HG03139 (cell line): ENCODE results near the gene OR2M2.

Experiments
- ATAC-seq: cut with Tn5 transposase; IDR thresholded peaks from one replicate; pipeline ENCODE4 v1.9.1; 2021; ENCODE audit not compliant: unreplicated experiment

Gene OR2M2, protein sequence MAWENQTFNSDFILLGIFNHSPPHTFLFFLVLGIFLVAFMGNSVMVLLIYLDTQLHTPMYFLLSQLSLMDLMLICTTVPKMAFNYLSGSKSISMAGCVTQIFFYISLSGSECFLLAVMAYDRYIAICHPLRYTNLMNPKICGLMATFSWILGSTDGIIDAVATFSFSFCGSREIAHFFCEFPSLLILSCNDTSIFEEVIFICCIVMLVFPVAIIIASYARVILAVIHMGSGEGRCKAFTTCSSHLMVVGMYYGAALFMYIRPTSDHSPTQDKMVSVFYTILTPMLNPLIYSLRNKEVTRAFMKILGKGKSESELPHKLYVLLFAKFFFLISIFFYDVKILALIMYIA

DNA sequence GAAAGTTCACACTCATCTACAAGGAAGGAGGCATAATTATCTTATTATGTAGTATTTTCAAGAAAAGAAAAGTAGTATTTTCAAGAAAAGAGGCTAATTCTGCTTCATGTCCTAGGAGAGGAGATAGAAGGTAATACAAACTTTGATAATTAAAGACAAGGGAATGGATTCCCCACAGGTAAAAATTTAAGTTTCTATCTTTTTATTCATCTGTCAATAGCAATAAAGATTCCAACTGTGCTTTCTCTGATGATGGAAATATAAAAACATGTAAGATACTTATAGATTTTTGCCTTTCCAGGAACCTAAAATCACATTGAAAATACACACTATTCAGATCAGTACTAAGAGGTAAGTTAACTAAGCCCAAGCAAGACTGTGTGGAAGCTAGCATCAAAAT is at the start of gene OR2M2:
OR2M2 (plus strand) TSS at position 301 of the 400 bp plus-strand sequence. CDS start 5,165 bp downstream, outside the sequence.
- no peak for ATAC-seq

DNA sequence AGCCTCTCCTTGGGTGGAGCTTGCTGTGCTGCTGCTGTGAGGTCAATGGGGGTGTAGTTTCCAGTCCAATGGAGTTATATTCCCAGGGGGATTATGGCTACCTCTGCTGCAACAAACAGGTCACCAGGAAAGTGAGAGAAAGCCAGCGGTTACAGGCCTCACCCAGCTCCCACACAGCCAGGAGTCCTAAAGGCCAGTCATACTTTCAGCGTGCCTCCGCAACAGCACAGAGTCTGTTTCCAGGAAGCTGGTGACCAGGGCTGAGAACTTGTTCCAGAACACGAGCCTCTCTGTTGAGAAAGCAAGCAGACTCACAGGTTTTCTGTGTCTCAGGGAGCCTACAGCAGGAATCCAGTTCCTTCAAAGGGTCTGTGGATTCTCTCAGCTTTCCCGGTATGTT is 47.0 kb upstream of the OR2M2 start:
- ATAC-seq: no peak

DNA sequence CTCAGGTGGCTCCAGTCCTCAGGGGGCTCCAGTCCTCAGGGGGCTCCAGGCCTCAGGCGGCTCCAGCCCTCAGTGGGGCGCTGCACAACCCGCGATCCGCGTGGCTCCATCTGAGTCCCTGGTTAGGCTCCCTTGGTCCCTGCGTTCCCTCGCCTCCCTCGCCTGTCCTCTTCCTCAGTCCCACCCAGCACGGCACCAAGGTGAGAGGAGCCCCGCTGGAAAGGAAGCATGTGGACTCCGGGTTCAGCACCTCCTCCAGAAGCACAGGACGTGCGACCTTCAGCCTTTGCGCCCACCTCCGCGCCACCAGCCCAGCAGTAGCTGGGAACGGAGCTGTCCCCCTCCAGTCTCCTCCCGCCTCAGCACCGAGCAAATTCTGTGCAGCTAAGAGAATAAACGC is 37.8 kb upstream of the OR2M2 start:
- ATAC-seq: no peak

DNA sequence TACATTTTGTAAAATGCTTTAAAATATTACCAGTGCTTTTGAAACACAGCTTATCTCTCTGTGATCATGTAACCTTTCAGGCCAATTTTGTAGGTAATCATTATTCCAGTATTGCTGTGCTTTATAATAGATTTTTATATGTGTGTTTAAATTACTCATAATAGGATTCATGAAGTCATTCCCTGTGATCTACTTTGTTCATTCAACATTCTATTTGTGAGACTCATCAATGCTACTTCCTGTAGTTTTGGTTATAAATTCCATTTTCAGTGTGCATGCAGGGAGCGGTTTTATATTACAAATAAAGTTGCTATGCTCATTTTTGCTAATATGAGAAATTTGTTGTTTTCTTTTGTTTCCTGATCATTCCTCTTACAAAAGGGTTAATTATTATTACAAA is 33.8 kb upstream of the OR2M2 start:
- no peak for ATAC-seq

DNA sequence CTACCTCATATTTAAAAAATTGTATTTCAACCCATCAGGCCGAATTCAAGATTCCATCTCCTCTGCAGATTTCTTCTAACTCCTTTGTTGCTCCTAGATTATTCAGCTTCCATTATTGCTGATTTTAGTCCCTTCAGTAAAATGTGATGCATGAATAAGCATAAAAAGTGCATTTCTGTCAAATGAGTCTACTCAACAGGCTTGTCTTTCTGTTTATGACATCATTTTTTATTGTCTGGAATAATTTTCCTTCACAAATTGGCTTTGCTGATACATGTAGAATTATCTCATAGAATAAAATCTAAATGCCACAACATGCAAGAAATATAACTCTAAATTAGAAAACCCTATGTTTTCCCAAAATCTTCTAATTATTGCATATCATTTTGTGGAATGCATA is 31.3 kb upstream of the OR2M2 start:
- no peak for ATAC-seq

DNA sequence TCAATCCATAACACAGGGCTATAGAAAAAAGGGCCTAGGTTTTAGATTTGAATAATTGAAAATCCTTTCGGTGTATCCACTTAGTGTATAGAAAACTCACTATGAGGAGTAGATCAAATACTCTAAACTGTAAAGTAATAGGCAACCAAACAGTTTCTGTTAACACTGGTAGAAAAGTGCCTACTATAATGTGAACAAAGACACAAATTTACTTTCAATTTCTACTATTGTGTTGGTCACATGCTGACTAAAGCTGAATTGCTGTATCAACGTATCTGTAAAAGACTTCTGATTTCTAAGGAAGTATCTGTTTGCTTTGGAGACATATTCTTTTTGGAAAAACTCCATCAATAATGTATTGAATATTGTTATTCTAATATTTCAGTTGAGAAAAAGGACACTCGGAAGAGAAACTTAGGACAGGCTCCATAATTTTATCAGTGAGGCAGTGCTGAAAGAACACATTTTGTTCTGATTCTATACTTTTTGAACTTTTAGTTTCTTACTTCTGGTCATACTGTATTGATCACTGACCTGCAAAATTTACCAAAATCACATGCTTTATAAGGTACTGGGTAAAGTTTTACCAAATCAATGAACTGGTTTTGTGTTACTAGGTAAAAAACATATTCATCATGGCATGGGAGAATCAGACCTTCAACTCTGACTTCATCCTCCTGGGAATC is 30.0 kb upstream of the OR2M2 start, which contains the start of gene OR2M5:
OR2M5 (plus strand) TSS at position 636 of the 686 bp plus-strand sequence; CDS start at position 636, 0 bp downstream.
- no peak for ATAC-seq

DNA sequence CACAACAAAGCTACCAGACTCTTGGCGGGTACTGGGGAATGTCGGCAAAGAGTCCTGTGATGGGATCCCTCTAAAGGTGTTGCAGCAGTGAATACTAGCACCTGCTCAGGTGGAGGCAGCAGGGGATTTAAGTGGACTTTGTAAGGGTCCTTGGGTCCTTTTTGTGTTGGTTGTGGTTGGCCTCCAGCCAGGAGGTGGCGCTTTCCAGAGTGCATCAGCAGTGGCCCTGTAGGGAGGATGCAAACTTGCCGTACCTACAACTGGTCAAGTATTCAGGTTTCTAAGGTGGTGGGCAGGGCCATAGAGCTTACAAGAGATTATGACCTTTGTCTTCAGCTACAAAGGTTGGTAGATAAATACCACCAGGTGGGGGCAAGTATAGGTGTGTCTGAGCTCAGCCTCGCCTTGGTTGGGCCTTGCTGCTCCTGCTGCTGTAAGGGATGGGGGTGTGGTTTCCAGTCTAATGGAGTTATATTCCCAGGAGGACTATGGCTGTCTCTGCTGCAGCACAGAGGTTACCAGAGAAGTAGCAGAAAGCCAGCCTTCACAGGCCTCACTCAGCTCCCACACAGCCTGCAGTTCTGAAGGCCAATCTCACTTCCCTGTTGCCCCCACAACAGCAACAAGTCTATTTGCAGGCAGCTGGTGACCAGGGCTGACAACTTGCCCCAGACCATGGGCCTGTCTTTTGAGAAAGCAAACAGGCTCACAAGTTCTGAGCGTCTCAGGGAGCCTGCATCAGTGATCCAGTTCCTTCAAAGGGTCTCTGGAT is 22.4 kb upstream of the OR2M2 start:
- no peak for ATAC-seq

DNA sequence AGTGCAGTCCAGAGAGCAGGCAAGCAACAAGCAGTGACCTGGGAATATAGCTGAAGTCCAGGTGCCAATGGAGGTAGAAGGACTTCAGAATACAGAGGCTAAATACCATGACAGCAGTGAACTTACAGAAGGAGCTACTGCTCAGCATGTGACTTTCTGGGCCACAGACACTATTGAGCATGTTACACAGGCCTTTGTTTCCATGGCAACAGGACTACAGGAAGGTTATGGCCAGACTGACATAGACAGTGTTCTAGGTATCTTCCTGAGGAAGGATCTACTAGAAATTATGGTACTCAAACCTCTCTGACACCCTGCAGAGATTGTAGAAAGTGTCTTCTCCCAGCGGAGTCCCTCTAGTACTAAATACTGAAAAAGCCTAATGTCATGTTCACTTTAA is 18.7 kb upstream of the OR2M2 start:
- no peak for ATAC-seq

DNA sequence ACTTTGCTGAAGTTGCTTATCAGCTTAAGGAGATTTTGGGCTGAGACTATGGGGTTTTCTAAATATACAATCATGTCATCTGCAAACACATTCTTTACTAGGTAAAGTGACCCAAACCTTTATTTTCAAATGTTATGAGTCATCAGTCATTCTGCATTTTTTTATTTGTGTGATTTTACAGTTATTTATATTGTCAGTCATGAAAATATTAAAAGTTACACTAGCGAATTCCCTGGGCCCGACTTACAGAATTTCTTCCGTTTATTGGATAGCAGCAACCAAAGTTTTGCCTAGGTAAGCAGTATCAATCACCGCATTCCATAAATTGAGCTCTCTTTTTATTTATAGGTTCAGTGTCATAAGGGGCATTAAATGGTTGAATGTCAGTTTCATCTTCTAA is 15.9 kb upstream of the OR2M2 start:
- ATAC-seq: no peak

DNA sequence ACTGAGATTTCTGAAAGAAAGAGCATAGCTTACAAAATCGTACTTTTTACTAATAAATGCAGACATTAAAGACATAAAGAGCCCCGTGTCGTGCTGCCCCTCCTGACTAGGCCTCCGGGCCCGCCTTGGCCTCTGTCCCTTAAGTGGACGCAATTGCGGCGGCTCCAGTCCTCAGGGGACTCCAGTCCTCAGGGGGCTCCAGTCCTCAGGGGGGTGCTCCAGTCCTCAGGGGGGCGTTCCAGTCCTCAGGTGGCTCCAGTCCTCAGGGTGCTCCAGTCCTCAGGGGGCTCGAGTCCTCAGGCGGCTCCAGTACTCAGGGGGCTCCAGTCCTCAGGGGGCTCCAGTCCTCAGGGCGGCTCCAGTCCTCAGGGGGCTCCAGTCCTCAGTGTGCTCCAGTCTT is 10.6 kb upstream of the OR2M2 start:
- no peak for ATAC-seq

DNA sequence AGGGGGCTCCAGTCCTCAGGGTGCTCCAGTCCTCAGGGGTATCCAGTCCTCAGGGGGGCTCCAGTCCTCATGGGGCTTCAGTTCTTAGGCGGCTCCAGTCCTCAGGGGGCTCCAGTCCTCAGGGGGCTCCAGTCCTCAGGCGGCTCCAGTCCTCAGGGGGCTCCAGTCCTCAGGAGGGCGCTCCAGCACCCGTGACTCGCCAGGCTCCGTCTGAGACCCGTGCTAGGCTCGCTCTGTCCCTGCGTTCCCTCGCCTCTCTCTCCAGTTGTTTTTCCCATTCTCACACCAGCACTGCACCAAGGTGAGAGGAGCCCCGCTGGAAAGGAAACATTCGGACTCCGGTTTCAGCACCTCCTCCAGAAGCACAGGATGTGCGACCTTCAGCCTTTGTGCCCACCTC is 9.4 kb upstream of the OR2M2 start:
- no peak for ATAC-seq

DNA sequence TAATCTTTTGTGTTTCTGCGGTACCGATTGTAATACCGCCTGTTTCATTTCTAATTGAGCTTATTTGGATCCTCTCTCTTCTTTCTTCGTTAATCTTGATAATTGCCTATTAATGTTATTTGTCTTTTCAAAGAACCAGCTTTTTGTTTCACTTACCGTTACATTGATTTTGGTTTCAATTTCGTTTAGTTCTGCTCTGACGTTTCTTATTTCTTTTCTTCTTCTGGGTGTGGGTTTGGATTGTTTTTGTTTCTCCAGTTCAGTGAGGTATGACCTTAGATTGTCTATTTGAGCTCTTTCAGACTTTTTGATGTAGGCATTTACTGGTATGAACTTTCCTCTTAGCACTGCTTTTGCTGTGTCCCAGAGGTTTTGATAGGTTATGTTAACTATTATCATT is 9.4 kb downstream of the OR2M2 start:
- no peak for ATAC-seq

DNA sequence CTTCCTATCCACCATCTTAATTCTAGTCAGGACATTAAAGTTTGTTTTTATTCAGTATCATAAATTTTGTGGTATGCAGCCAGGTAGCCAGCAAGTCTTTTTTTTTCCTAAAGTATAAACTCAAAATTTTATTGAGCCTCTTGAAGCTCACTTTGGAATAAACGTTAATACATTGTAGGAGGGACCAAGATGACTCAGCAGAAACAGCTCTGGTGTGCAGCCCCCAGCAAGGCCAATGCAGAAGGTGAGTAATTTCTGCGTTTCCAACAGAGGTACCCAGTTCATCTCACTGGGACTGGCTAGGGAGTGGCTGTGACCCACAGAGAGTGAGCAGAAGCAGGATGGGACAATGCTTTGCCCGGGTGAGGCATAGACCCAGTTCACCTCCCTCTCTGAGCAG is 12.7 kb downstream of the OR2M2 start:
- no peak for ATAC-seq

DNA sequence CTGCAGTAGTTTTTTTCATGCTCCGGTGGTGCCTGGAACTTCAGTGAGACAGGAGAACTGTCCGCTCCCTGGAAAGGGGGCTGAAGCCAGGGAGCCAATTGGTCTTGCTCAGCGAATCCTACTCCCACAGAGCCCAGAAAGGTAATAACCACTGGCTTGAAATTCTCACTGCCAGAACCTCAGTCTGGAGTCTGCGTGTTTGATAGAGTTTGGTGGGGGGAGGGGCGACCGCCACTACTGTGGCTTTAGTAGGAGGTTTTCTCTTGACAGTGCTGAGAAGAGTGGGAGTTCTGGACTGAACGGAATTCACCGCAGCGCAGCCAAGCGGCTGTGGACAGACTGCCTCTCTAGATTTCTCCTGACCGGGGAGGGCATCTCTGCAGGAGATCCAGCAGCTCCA is 14.4 kb downstream of the OR2M2 start:
- no peak for ATAC-seq

DNA sequence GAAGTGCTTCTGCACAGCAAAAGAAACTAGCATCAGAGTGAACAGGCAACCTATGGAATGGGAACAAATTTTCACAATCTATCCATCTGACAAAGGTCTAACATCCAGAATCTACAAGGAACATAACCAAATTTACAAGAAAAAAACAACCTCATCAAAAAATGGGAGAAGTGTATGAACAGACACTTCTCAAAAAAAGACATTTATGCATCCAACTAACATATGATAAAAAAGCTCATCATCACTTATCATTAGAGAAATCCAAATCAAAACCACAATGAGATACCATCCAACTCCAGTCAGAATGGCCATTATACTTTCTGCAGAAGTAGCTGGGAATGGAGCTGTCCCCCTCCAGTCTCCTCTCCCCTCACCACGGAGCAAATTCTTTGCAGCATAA is 19.5 kb downstream of the OR2M2 start:
- ATAC-seq: no peak

DNA sequence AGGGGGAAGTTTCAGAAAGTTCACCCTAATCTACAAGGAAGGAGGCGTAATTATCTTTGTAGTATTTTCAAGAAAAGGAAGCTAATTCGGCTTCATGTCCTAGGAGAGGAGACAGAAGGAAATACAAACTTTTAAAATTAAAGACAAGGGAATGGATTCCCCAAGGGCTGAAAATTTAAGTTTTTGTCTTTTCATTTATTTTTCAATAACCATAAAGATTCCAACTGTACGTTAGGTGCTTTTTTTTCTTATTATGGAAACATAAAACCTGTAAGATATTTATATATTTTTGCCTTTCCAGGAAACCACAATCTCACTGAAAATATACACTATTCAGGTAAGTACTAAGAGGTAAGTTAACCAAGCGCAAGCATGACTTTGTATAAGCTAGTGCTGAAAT is 22.3 kb downstream of the OR2M2 start, which contains the start of gene OR2M3:
OR2M3 (plus strand) TSS at position 301 of the 400 bp plus-strand sequence. CDS start 5,803 bp downstream, outside the sequence.
- ATAC-seq: no peak

DNA sequence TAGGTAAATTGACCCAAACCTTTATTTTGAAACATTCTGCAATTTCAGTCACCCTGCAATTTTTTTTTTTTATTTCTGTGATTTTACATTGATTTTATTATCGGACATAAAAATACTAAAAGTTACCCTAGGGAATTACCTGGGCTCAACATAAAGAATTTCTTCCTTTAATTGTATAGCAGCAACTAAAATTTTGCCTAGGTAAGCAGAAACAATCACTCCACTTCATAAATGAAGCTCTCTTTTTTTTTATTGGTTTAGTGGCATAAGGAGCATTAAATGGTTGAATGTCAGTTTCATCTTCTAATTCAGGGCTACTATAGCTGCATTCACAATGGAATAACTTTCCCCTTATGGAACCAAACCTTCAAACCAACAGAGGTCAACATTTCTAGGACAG is 41.3 kb downstream of the OR2M2 start:
- no peak for ATAC-seq

DNA sequence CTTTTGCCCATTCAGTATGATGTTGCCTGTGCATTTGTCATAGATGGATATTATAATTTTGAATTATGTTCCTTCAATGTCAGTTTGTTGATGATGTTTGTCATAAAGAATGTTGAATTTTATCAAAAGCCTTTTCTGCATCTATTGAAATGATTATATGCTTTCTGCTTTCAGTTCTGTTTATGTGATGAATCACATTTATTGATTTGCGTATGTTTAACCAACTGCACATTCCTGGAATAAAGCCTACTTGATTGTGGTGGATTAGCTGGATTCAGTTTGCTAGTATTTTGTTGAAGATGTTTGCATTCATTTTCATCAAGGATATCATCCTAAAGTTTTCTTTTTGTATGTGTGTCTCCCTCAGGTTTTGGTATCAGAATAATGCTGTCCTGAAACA is 50.9 kb downstream of the OR2M2 start:
- no peak for ATAC-seq

DNA sequence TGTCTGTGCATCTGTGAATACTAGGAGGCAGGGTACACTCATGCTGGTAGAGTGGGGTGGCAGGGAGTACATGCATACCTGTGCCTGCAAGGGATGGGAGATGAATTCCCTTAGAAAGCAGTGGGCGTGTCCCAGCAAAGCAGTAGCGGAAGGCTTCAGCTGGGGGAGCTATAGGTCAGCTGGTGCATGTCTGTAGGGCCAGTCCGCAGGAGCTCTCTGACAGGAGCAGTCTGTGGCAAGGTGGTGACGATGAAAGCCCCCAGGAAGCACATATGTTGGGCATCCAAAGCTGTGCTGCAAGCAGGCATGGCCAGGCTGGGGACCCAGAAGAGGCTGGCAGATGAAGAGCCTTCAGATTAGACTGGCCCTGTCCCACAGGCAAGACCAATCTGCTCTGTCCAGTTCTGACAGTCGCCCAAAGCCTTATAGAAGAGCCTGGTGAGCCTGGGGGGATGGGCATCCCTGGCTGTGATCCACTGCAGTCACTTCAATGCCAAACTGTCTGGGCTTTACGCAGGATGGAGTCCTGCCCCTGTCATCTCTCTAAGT is 54.8 kb downstream of the OR2M2 start:
- ATAC-seq: no peak
